CD8-positive, alpha-beta memory T cell (primary cell): ENCODE measurements around the gene IKZF2. TPM values are rescaled to one million over a fixed set of nuclear protein-coding genes. Genes with fewer than 3 reads are reported as not detected.
A peak's percentile ranks its signal among the peaks of the same experiment; 100 is the strongest.

Source experiments
- CTCF ChIA-PET: fragments of 350-600 bp; sonication (Branson Sonifier 250); formaldehyde crosslinking; loops from one replicate; lab custom pipeline; 2021; ENCODE audit warnings: antibody characterized with exemption; lab: Charles Lee
- POLR2A ChIA-PET: fragments of 350-600 bp; sonication (Branson Sonifier 250); formaldehyde crosslinking; loops from one replicate; lab custom pipeline; 2021; ENCODE audit warnings: antibody characterized with exemption; lab: Charles Lee
- DNase-seq, 5 donors: peaks; one replicate each; pipeline versions ENCODE4 v3.0.0 to v3.0.0-alpha.2; 2020 to 2022; ENCODE audit warnings: mixed read lengths in 1 of 5
- H3K27ac ChIP-seq: one replicate; pipeline ENCODE4 v1.7.0; 2013; ENCODE audit warnings: low read depth, mild to moderate bottlenecking, low read length, moderate library complexity
- H3K27me3 ChIP-seq: 2 replicates; pipeline ENCODE4 v1.7.0; 2013; ENCODE audit warnings: low read length, mild to moderate bottlenecking; ENCODE audit not compliant: insufficient read depth, poor library complexity, severe bottlenecking
- H3K36me3 ChIP-seq: 2 replicates; pipeline ENCODE4 v1.7.0; 2013; ENCODE audit warnings: mild to moderate bottlenecking, low read length, moderate library complexity; ENCODE audit not compliant: insufficient read depth
- H3K4me1 ChIP-seq: 2 replicates; pipeline ENCODE4 v1.7.0; 2013; ENCODE audit warnings: mild to moderate bottlenecking, low read length, moderate library complexity; ENCODE audit not compliant: insufficient read depth
- H3K4me3 ChIP-seq: 2 replicates; pipeline ENCODE4 v1.7.0; 2013; ENCODE audit warnings: mild to moderate bottlenecking, low read length
- H3K9me3 ChIP-seq: 2 replicates; pipeline ENCODE4 v1.7.0; 2013; ENCODE audit warnings: mild to moderate bottlenecking, low read length
- H3K27ac Mint-ChIP-seq, 8 donors: one replicate each; pipeline ENCODE4 v1.8.0; 2020 to 2021; ENCODE audit warnings: mixed read lengths in 8 of 8, mild to moderate bottlenecking in 6 of 8, inconsistent platforms in 3 of 8, moderate library complexity in 3 of 8
- H3K27me3 Mint-ChIP-seq, 2 donors: one replicate each; pipeline ENCODE4 v1.8.0; 2020 to 2021; ENCODE audit warnings: mixed read lengths in 2 of 2, mild to moderate bottlenecking in 1 of 2, moderate library complexity in 1 of 2
- H3K36me3 Mint-ChIP-seq, 3 donors: one replicate each; pipeline ENCODE4 v1.8.0; 2020 to 2021; ENCODE audit warnings: mixed read lengths in 3 of 3, inconsistent platforms in 1 of 3, mild to moderate bottlenecking in 1 of 3
- H3K4me1 Mint-ChIP-seq, 3 donors: one replicate each; pipeline ENCODE4 v1.8.0; 2020 to 2021; ENCODE audit warnings: mixed read lengths in 3 of 3, inconsistent platforms in 1 of 3, mild to moderate bottlenecking in 1 of 3
- H3K4me3 Mint-ChIP-seq, 7 donors: one replicate each; pipeline ENCODE4 v1.8.0; 2020 to 2021; ENCODE audit warnings: mixed read lengths in 7 of 7, mild to moderate bottlenecking in 6 of 7, moderate library complexity in 4 of 7, inconsistent platforms in 2 of 7
- H3K9me3 Mint-ChIP-seq, 5 donors: one replicate each; pipeline ENCODE4 v1.8.0; 2020 to 2022; ENCODE audit warnings: mixed read lengths in 5 of 5, mild to moderate bottlenecking in 3 of 5, moderate library complexity in 2 of 5, inconsistent platforms in 1 of 5
- polyA plus RNA-seq: library from polyadenylated mRNA; unstranded; fragments of 300-500 nt; fragmentation: Illumina TruSeq; gene quantifications from one replicate; pipeline ENCODE4 v1.2.3, GENCODE V29; 2021
- total RNA-seq, 2 experiments: library from RNA; stranded (reverse); gene quantifications; one replicate each; pipeline ENCODE4 v1.2.3, GENCODE V29; 2021

IKZF2 gene
- total and polyA plus RNA-seq, 3 experiments from 2014 or later: 4.0 to 10.0 (median 8.9) TPM

DNA sequence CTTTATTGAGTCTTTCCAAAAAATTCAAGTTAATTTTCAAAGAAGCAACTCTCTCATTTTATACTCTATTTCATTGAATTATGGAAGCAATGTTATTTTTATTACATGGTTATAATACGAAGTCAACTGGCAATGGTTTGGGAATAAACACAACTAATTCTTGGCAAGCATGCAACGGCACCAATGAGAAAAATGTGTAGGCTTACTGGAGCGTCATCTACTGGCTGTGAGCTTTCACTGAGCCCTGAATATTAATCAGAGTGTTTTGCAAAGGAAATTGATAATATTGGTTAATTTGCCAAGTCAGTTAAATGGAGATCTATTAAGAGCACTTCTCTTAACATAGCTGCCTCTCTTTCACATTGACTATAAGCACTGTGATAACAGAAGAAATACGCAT, 163.9 kb downstream of the IKZF2 start:
- Mint-ChIP-seq H3K27me3 (no peaks in the 10 kb centered on the region), H3K36me3 (peaks cover 0 to 21% (median under 1%) of the 10 kb centered on the region in 3 donors), H3K4me3 (no peak overlapping the region), H3K4me1 (no peaks in the 10 kb centered on the region), H3K27ac (no peak overlapping the region), H3K9me3 (no peaks in the 10 kb centered on the region)
- ChIA-PET POLR2A (no interaction called here), CTCF (no interaction called here)
- Histone ChIP-seq H3K4me1 (no peaks in the 10 kb centered on the region), H3K27me3 (no peaks in the 10 kb centered on the region), H3K9me3 (no peaks in the 10 kb centered on the region), H3K27ac (no peak overlapping the region), H3K4me3 (no peak overlapping the region), H3K36me3 (no peaks in the 10 kb centered on the region)
- no peak for DNase-seq

DNA sequence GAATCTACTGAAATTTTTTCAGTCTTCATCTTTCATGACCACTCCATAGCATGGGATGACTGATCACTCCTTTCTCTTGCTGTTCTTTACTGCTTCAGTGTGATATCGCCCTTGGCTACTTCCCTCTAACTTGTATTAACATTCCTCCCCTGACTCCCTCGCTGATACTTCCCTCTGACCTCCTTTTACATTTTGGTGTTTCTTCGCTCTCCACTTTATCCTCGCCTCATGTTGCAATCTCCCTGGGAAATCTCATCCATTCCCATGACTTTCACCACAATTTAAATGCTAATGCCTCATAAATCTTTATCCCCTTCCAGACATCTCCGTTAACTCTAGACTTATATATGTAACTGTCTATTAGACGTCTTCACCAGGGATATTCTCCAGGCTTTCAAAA, 167.3 kb downstream of the IKZF2 start:
- CTCF ChIA-PET: no interaction called here
- H3K4me1 Mint-ChIP-seq: peaks cover 6 to 18% (median 15%) of the 10 kb centered on the region in 3 donors
- H3K4me3 Mint-ChIP-seq: no peak overlapping the region
- DNase-seq: no peak
- Histone ChIP-seq H3K9me3 (no peaks in the 10 kb centered on the region), H3K36me3 (no peaks in the 10 kb centered on the region), H3K27me3 (no peaks in the 10 kb centered on the region), H3K4me1 (no peaks in the 10 kb centered on the region), H3K4me3 (no peak overlapping the region), H3K27ac (no peak overlapping the region)
- no peaks in the 10 kb centered on the region for H3K27me3 Mint-ChIP-seq
- no peak overlapping the region for H3K27ac Mint-ChIP-seq
- H3K36me3 Mint-ChIP-seq: peaks cover 0 to 18% (median 0%) of the 10 kb centered on the region in 3 donors
- POLR2A ChIA-PET: no interaction called here
- no peaks in the 10 kb centered on the region for H3K9me3 Mint-ChIP-seq

DNA sequence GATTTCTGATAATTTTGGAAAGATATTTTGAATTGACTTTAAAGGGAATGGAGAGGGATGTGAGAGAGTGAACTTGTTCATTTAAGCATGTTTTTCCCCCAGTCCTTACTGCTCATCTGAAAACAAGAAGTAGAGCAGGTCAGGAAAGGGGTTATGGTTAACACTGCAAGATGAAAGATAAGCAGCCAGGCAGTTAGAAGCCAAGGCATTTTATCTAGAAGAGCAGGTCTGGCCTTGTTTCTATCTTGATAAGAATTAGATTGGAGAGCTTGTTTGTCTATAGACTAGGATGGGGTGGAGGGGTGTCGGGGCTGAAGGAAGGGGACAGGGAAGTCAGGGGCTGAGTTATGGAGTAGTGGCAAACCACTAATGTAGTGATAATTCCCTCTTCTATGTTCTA, 171.6 kb downstream of the IKZF2 start:
- Histone ChIP-seq H3K9me3 (no peaks in the 10 kb centered on the region), H3K27me3 (no peaks in the 10 kb centered on the region), H3K4me3 (no peak overlapping the region), H3K4me1 (no peaks in the 10 kb centered on the region), H3K27ac (no peak overlapping the region), H3K36me3 (no peaks in the 10 kb centered on the region)
- peak in 2 of 5 donors; percentile 4 to 33 for DNase-seq
- CTCF ChIA-PET: no interaction called here
- H3K4me1 Mint-ChIP-seq: peaks cover 6 to 24% (median 22%) of the 10 kb centered on the region in 3 donors
- H3K36me3 Mint-ChIP-seq: peaks cover 0 to 4% (median 2%) of the 10 kb centered on the region in 3 donors
- H3K27ac Mint-ChIP-seq: peak overlapping the region in 6 of 8 donors; percentile 61 to 93 (median 82)
- POLR2A ChIA-PET: interaction anchor here (0.8 kb wide), 1 partner anchor 8 kb away, joined by 3 read pairs; no protein-coding TSS in a partner anchor
- no peaks in the 10 kb centered on the region for H3K9me3 Mint-ChIP-seq
- peak overlapping the region in 4 of 7 donors; percentile 22 to 86 (median 61) for H3K4me3 Mint-ChIP-seq
- no peaks in the 10 kb centered on the region for H3K27me3 Mint-ChIP-seq

DNA sequence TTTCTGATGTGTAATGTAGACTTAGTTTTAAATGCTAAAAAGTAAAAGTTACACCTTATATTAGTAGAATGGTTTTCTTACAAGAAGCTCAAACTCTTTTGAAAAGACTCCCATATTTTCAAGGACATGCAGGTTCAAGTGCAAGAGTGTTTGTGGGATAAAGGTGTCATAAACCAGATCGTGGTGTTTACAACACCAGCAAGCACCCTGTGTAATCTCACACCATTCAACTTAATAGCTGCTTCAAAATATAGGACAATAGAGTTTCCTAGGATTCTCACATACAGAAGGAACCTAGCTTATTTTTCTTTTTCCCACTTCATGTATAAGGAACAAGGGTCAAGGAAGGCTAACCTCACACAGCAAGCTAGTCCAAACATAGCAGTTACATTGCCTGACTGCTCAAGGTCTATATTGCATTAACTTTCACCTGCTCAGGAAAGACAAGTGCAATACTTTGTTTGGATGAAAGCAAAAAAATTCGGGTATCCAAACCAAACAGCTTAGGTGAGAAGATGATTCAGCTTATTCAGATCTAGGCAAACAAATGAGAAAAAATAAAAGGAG, 172.3 kb downstream of the IKZF2 start:
- Histone ChIP-seq H3K36me3 (no peaks in the 10 kb centered on the region), H3K27me3 (no peaks in the 10 kb centered on the region), H3K4me1 (no peaks in the 10 kb centered on the region), H3K9me3 (no peaks in the 10 kb centered on the region), H3K4me3 (no peak overlapping the region), H3K27ac (no peak overlapping the region)
- ChIA-PET CTCF (no interaction called here), POLR2A (no interaction called here)
- Mint-ChIP-seq H3K36me3 (peaks cover 0 to 4% (median 2%) of the 10 kb centered on the region in 3 donors), H3K27me3 (no peaks in the 10 kb centered on the region), H3K9me3 (no peaks in the 10 kb centered on the region), H3K4me3 (peak overlapping the region in 6 of 7 donors; percentile 17 to 86 (median 54)), H3K27ac (peak overlapping the region in 5 of 8 donors; percentile 72 to 93 (median 84)), H3K4me1 (peaks cover 6 to 24% (median 22%) of the 10 kb centered on the region in 3 donors)
- no peak for DNase-seq

DNA sequence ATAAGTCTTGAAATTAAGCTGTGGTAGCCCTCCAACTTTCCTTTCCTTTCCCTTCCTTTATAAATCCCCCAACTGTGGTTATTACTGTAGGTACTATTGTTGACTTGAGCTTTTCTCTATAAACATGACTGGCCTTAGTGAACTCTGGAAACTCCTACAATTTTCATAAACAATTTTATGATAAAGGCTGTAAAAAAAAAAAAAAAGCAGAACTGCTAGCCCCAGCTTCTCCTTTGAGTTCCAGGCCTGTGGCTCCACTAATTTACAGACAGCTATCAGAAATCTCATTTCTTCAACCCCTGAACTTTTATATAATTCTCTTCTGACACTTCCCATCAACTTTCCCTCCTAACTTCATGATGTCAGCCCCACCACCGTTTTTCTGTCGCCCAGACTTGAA, 174.3 kb downstream of the IKZF2 start:
- peak overlapping the region in 4 of 8 donors; percentile 4 to 61 (median 24) for H3K27ac Mint-ChIP-seq
- no peak overlapping the region for H3K4me3 Mint-ChIP-seq
- H3K4me3 ChIP-seq: no peak overlapping the region
- ChIA-PET CTCF (no interaction called here), POLR2A (no interaction called here)
- H3K9me3 Mint-ChIP-seq: no peaks in the 10 kb centered on the region
- H3K36me3 Mint-ChIP-seq: peaks cover 0 to 4% (median 4%) of the 10 kb centered on the region in 3 donors
- no peaks in the 10 kb centered on the region for H3K36me3 ChIP-seq
- peaks cover 6 to 25% (median 22%) of the 10 kb centered on the region in 3 donors for H3K4me1 Mint-ChIP-seq
- DNase-seq: no peak
- no peak overlapping the region for H3K27ac ChIP-seq
- no peaks in the 10 kb centered on the region for H3K27me3 ChIP-seq
- no peaks in the 10 kb centered on the region for H3K27me3 Mint-ChIP-seq
- no peaks in the 10 kb centered on the region for H3K4me1 ChIP-seq
- no peaks in the 10 kb centered on the region for H3K9me3 ChIP-seq

DNA sequence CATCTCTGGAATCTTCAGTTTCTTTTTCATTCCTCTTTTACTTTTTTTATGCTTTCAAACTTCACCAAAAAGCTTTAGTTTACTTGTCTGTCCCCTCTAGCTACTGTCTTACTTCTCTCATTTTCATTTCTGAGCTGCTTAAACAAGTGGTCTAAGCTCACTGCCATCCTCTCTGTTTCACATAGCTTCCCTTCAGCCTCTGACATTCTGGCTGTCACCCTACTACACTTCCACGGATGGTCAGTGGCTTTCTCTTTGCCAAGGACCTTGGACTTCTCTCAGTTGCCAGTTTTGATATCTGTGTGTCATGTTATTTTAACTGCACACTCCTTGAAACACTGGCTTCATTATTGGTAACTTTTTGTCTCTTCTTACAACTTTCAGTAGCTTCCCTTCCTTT, 176.1 kb downstream of the IKZF2 start:
- H3K4me1 Mint-ChIP-seq: peaks cover 6 to 23% (median 19%) of the 10 kb centered on the region in 3 donors
- no peaks in the 10 kb centered on the region for H3K9me3 ChIP-seq
- H3K4me1 ChIP-seq: no peaks in the 10 kb centered on the region
- H3K27ac Mint-ChIP-seq: peak overlapping the region in 4 of 8 donors; percentile 12 to 86 (median 45)
- peaks cover 0 to 10% (median 4%) of the 10 kb centered on the region in 3 donors for H3K36me3 Mint-ChIP-seq
- POLR2A ChIA-PET: no interaction called here
- no peaks in the 10 kb centered on the region for H3K9me3 Mint-ChIP-seq
- no peaks in the 10 kb centered on the region for H3K27me3 ChIP-seq
- CTCF ChIA-PET: no interaction called here
- H3K36me3 ChIP-seq: no peaks in the 10 kb centered on the region
- H3K27ac ChIP-seq: no peak overlapping the region
- no peak overlapping the region for H3K4me3 ChIP-seq
- no peak overlapping the region for H3K4me3 Mint-ChIP-seq
- no peak for DNase-seq
- no peaks in the 10 kb centered on the region for H3K27me3 Mint-ChIP-seq

DNA sequence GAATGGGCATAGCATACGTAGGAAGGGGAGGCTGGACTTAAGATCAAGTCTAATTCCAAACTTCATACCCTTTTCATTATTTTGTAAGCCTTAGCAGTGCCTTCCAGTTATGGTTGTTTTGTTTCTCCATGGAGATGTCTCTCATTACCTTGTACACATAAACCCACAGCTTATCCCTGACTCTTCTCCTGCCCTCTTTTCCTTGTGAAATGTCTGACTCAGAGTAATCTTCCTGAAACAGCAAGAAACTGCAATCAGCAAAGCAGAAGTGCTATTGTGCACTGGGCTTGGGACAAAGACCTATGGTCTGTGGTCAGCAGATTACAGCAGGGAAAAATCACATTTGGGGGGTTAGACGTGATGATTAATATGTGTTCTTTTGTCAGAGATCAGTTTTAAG, 176.7 kb downstream of the IKZF2 start:
- ChIA-PET POLR2A (no interaction called here), CTCF (no interaction called here)
- Histone ChIP-seq H3K36me3 (no peaks in the 10 kb centered on the region), H3K4me1 (no peaks in the 10 kb centered on the region), H3K9me3 (no peaks in the 10 kb centered on the region), H3K4me3 (no peak overlapping the region), H3K27ac (no peak overlapping the region), H3K27me3 (no peaks in the 10 kb centered on the region)
- DNase-seq: no peak
- Mint-ChIP-seq H3K27ac (peak overlapping the region in 2 of 8 donors; percentile 16 to 39), H3K27me3 (no peaks in the 10 kb centered on the region), H3K9me3 (no peaks in the 10 kb centered on the region), H3K36me3 (peaks cover 0 to 10% (median 4%) of the 10 kb centered on the region in 3 donors), H3K4me1 (peaks cover 2 to 19% (median 14%) of the 10 kb centered on the region in 3 donors), H3K4me3 (no peak overlapping the region)

DNA sequence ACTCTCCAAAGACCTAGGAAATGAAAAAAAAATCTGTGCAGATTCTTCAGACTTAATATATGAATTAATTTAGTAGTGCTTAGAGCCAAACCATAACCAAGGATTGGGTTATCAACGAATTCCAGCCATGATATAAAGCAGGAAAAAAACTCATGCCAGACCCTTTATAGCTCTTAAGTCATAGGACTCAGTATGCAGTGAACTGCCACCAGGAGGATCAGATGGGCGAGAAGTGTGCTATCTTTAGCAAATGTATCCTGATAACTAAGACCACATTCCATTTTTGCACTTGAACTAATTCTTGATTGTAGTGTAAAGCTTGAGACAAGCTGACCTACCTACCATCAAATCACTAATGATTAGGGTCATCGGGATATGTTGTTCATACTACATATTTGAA, 178.1 kb downstream of the IKZF2 start:
- CTCF ChIA-PET: no interaction called here
- Histone ChIP-seq H3K9me3 (no peaks in the 10 kb centered on the region), H3K27me3 (no peaks in the 10 kb centered on the region), H3K36me3 (no peaks in the 10 kb centered on the region), H3K4me3 (no peak overlapping the region), H3K27ac (no peak overlapping the region), H3K4me1 (no peaks in the 10 kb centered on the region)
- Mint-ChIP-seq H3K4me3 (no peak overlapping the region), H3K9me3 (no peaks in the 10 kb centered on the region), H3K36me3 (peaks cover 0 to 10% (median 4%) of the 10 kb centered on the region in 3 donors), H3K4me1 (peaks cover 0 to 17% (median 14%) of the 10 kb centered on the region in 3 donors), H3K27me3 (no peaks in the 10 kb centered on the region), H3K27ac (no peak overlapping the region)
- POLR2A ChIA-PET: no interaction called here
- no peak for DNase-seq
